K562 (cell line): ENCODE results near the gene ETDB. TPM values are rescaled to one million over a fixed set of nuclear protein-coding genes. Genes with fewer than 3 reads are reported as not detected.
"Not testable (repeated sequence)": the region's sequence is repeated elsewhere in the genome, so short reads cannot be mapped to it uniquely, and the experiment has no call there.

Source experiments
- ATAC-seq: fragments of 200-7000 bp; cut with Tn5 transposase; 3 replicates; pipeline ENCODE4 v1.9.1; 2020; ENCODE audit warnings: moderate library complexity
- BruUV-seq: library from RNA; stranded (reverse); fragments of 400-500 nt; replicated peaks from 2 replicates; lab custom pipeline; 2021; lab: Mats Ljungman, UMichigan
- CTCF ChIA-PET: fragments of 300-600 bp; formaldehyde crosslinking; extraction: SDS; loops from one replicate; lab custom pipeline; 2021; ENCODE audit warnings: low intra/inter-chr PET ratio; lab: Yijun Ruan, JAX
- POLR2A ChIA-PET: fragments of 300-600, 350-650 bp; sonication (Branson Sonifier 250); formaldehyde crosslinking; extraction: SDS; loops from one replicate; lab custom pipeline; 2021; ENCODE audit warnings: antibody characterized with exemption, inconsistent platforms; lab: Yijun Ruan, JAX
- DNase-seq, 4 experiments: peaks; one replicate each; pipeline versions ENCODE4 v3.0.0 to v3.0.0-alpha.2; 2011 to 2018; ENCODE audit warnings: low spot score in 3 of 4, mixed read lengths in 3 of 4; ENCODE audit errors: extremely low read depth in 1 of 4
- FAIRE-seq: peaks from 2 replicates; lab custom pipeline; 2011; peaks lifted over from hg19 to GRCh38; lab: Jason Lieb, UNC
- H2AFZ ChIP-seq: 2 replicates; pipeline ENCODE4 v1.6.0; 2011; ENCODE audit warnings: low read depth, low read length, control low read depth, inconsistent platforms
- H3K27ac ChIP-seq: fragments of 200-600 bp; 3 replicates; pipeline ENCODE4 v1.8.0; 2011; ENCODE audit warnings: low read depth, mild to moderate bottlenecking, control low read depth, inconsistent platforms, low read length, moderate library complexity, mixed read lengths; ENCODE audit errors: extremely low read depth
- H3K27me3 ChIP-seq, 2 experiments: fragments of 300-600 bp in 1 of 2; 2 replicates in 1 of 2; 3 replicates in 1 of 2; pipeline versions ENCODE4 v1.6.0 to v1.8.0; 2011; ENCODE audit warnings: inconsistent platforms in 2 of 2, low read length in 2 of 2, mild to moderate bottlenecking in 1 of 2, mixed read lengths in 1 of 2, moderate library complexity in 1 of 2; ENCODE audit not compliant: control insufficient read depth in 2 of 2, insufficient read depth in 2 of 2
- H3K36me3 ChIP-seq: fragments of 300-600 bp; 3 replicates; pipeline ENCODE4 v1.8.0; 2011; ENCODE audit warnings: mild to moderate bottlenecking, low read length, inconsistent platforms; ENCODE audit not compliant: control insufficient read depth, insufficient read depth
- H3K4me1 ChIP-seq, 2 experiments: fragments of 200-600 bp in 1 of 2; replicated peaks in 1 of 2; 2 replicates in 1 of 2; 3 replicates in 1 of 2; pipeline versions ENCODE4 v1.5.1 to v1.8.0; 2011; ENCODE audit warnings: inconsistent platforms in 2 of 2, low read length in 2 of 2, mild to moderate bottlenecking in 1 of 2, mixed read lengths in 1 of 2, moderate library complexity in 1 of 2; ENCODE audit not compliant: control insufficient read depth in 2 of 2, insufficient read depth in 2 of 2
- H3K4me2 ChIP-seq: 2 replicates; pipeline ENCODE4 v1.6.1; 2011; ENCODE audit warnings: low read length, control low read depth, inconsistent platforms, mixed read lengths; ENCODE audit not compliant: insufficient read depth
- H3K4me3 ChIP-seq: fragments of 200-600 bp; sonication (generic), shearing (Covaris generic); 2 replicates; pipeline ENCODE4 v1.5.1; 2016; ENCODE audit warnings: control low read depth, inconsistent platforms
- H3K79me2 ChIP-seq: fragments of 200-600 bp; 3 replicates; pipeline ENCODE4 v1.8.0; 2011; ENCODE audit warnings: low read length, inconsistent platforms; ENCODE audit not compliant: control insufficient read depth, insufficient read depth
- H3K9ac ChIP-seq, 2 experiments: 2 replicates each; pipeline versions ENCODE4 v1.6.0 to v1.6.1; 2011; ENCODE audit warnings: low read depth in 2 of 2, low read length in 2 of 2, control low read depth in 1 of 2, inconsistent platforms in 1 of 2, mild to moderate bottlenecking in 1 of 2, mixed read lengths in 1 of 2; ENCODE audit not compliant: insufficient read depth in 1 of 2
- H3K9me1 ChIP-seq: one replicate; pipeline ENCODE4 v1.6.0; 2011; ENCODE audit warnings: inconsistent platforms, mild to moderate bottlenecking, low read length, moderate library complexity; ENCODE audit not compliant: control insufficient read depth, insufficient read depth
- H3K9me3 ChIP-seq: replicated peaks from 2 replicates; pipeline ENCODE4 v1.5.1; 2011; ENCODE audit warnings: low read depth, low read length, inconsistent platforms; ENCODE audit not compliant: control insufficient read depth, insufficient read depth
- H4K20me1 ChIP-seq: replicated peaks from 2 replicates; pipeline ENCODE4 v1.6.1; 2011; ENCODE audit warnings: low read length, inconsistent platforms, mixed read lengths; ENCODE audit not compliant: control insufficient read depth, insufficient read depth
- C11orf30 ChIP-seq: fragments of 450-650 bp; IDR thresholded peaks from 2 replicates; pipeline ENCODE4 v1.6.1; 2016; ENCODE audit warnings: low read depth, mild to moderate bottlenecking
- CEBPG ChIP-seq, 3 experiments: fragments of 200-800 bp in 1 of 3; sonication (Bioruptor generic) in 1 of 3; sonication (generic) in 1 of 3; formaldehyde crosslinking in 1 of 3; IDR thresholded peaks in 2 of 3; conservative IDR thresholded peaks in 1 of 3; 2 replicates each; pipeline versions ENCODE4 v1.6.1 to v1.8.0; 2016 to 2022; ENCODE audit warnings: missing compliant biosample characterization in 2 of 3, missing genetic modification characterization in 2 of 3, mild to moderate bottlenecking in 1 of 3, missing genetic modification reagents in 1 of 3
- TEAD2 ChIP-seq: fragments of 450-650 bp; IDR thresholded peaks from 2 replicates; pipeline ENCODE4 v1.6.1; 2016; ENCODE audit warnings: missing genetic modification characterization, control low read depth, missing compliant biosample characterization
- TFE3 ChIP-seq: fragments of 450-650 bp; formaldehyde crosslinking; IDR thresholded peaks from 2 replicates; pipeline ENCODE4 v1.4.0; 2020; ENCODE audit warnings: mild to moderate bottlenecking, mixed read lengths
- WGBS: fragments of 100-300 bp; shearing (Covaris generic); methylation state at CpG from one replicate; pipeline ENCODE4 v1.1.6; 2016; ENCODE audit warnings: low coverage, mixed read lengths; ENCODE audit not compliant: insufficient coverage; ENCODE audit errors: missing lambda C conversion rate; 5-methylcytosine and 5-hydroxymethylcytosine counted together
- in situ Hi-C: fragments of 300-500 bp; cut with MboI; formaldehyde crosslinking; loops from 4 replicates; pipeline ENCODE4 v1.15.0; 2018; ENCODE audit warnings: inconsistent platforms, mixed read lengths
- intact Hi-C: fragments of 100-400 bp; cut with micrococcal nuclease; formaldehyde crosslinking; loops from 2 replicates; pipeline ENCODE4 v1.14.2; 2022
- polyA plus RNA-seq, 8 experiments: library from polyadenylated mRNA; depleted of rRNA in 4 of 8; stranded (reverse) in 5 of 8; unstranded in 3 of 8; fragments of >200 nt; fragmentation: Nextera tagmentation in 2 of 8; fragmentation: Illumina TruSeq in 1 of 8; extraction: Ambion mirVana in 2 of 8; extraction: Trizol in 1 of 8; gene quantifications; 2 replicates each; pipeline versions ENCODE4 v1.2.1 to v1.2.3, GENCODE V29; 2011 to 2014; ENCODE audit warnings: inconsistent platforms in 1 of 8, missing spikeins in 1 of 8
- total RNA-seq, 7 experiments: library from RNA; depleted of rRNA in 6 of 7; stranded (reverse); fragments of >200 nt in 6 of 7; fragmentation: Illumina TruSeq in 2 of 7; extraction: Trizol in 2 of 7; gene quantifications; 2 replicates each; pipeline versions ENCODE4 v1.2.1 to v1.2.3, GENCODE V29; 2011 to 2021; ENCODE audit warnings: low replicate concordance in 1 of 7

The ETDB gene
- total and polyA plus RNA-seq, 9 of the 15 experiments (the other 6 are each of a cell fraction or from before 2014, with no cell fraction given), result not detected

- Histone ChIP-seq H3K27ac (no peak overlapping the region), H3K4me1 (peaks cover 0 to 3% of the 10 kb centered on the region in 2 experiments; a peak in 3 of 5 replicates), H3K9me3 (no peaks in the 10 kb centered on the region; the same call in 1 of the 2 replicates), H3K4me3 (no peak overlapping the region), H2AFZ (no peak overlapping the region), H3K27me3 (no peaks in the 10 kb centered on the region), H3K9me1 (no peaks in the 10 kb centered on the region), H3K4me2 (no peak overlapping the region), H3K79me2 (peaks cover 49% of the 10 kb centered on the region), H4K20me1 (no peaks in the 10 kb centered on the region), H3K9ac (no peak overlapping the region), H3K36me3 (peaks cover 23% of the 10 kb centered on the region)
- CTCF ChIA-PET, result no interaction called here
- BruUV-seq, result no TSS peak
- no peak for DNase-seq
- POLR2A ChIA-PET, result no interaction called here
- no peak for ATAC-seq
- intact Hi-C loops (no loop called here), in situ Hi-C loops (no loop called here)
- no peak for TF ChIP-seq C11orf30
- TF ChIP-seq TFE3, result peak; percentile 78
- TF ChIP-seq CEBPG (CRISPR knock-in tag; IDR thresholded peaks at IDR 0.05), result no peak
- TF ChIP-seq CEBPG (tag; conservative IDR thresholded peaks at IDR 0.05 in 1 of 2, IDR thresholded peaks at IDR 0.05 in 1 of 2), result 0 out of 4 replicates have a peak, but pooled peaks of 1 of the 2 experiments have one; percentile 10
- TF ChIP-seq TEAD2 (tag), result no peak
- FAIRE-seq, result no peak
- WGBS, result 62% methylated on average over 3 of the region's 3 CpGs
Observed at GRCh38 chrX:135168486-135168885, 48.2 kb upstream of the ETDB start.

GRCh38 chrX:135154688-135155087 is 34.4 kb upstream of the ETDB start:
- H3K9me3 ChIP-seq, H3K27ac ChIP-seq, POLR2A ChIA-PET, H3K4me1 ChIP-seq, H3K4me3 ChIP-seq, BruUV-seq, ATAC-seq, FAIRE-seq, H4K20me1 ChIP-seq, H3K9ac ChIP-seq, CTCF ChIA-PET, H3K79me2 ChIP-seq, H2AFZ ChIP-seq, H3K4me2 ChIP-seq, H3K27me3 ChIP-seq, in situ Hi-C loops, H3K9me1 ChIP-seq, H3K36me3 ChIP-seq, intact Hi-C loops, DNase-seq: not testable (repeated sequence)
- WGBS, result no CpG with 5 or more reads among the region's 3 CpGs

- H3K27me3 ChIP-seq, FAIRE-seq, intact Hi-C loops, H3K4me2 ChIP-seq, BruUV-seq, H3K27ac ChIP-seq, H3K4me3 ChIP-seq, H3K9me3 ChIP-seq, H4K20me1 ChIP-seq, H3K79me2 ChIP-seq, CTCF ChIA-PET, in situ Hi-C loops, H3K4me1 ChIP-seq, H3K36me3 ChIP-seq, H2AFZ ChIP-seq, POLR2A ChIA-PET, H3K9me1 ChIP-seq, H3K9ac ChIP-seq, DNase-seq, ATAC-seq: not testable (repeated sequence)
- no CpG with 5 or more reads among the region's 6 CpGs for WGBS
Observed at GRCh38 chrX:135126145-135126544, 5.8 kb upstream of the ETDB start.
